H1 (cell line): ENCODE results near the gene PINK1. TPM values are rescaled to one million over a fixed set of nuclear protein-coding genes. Genes with fewer than 3 reads are reported as not detected.

Experiments
- CTCF ChIA-PET: fragments of 300-600 bp; sonication (Branson Sonifier 250); formaldehyde crosslinking; loops from one replicate; lab custom pipeline; 2021; ENCODE audit not compliant: partially characterized antibody; lab: Charles Lee
- POLR2A ChIA-PET: fragments of 300-600 bp; sonication (Branson Sonifier 250); formaldehyde crosslinking; loops from one replicate; lab custom pipeline; 2021; ENCODE audit warnings: inconsistent platforms; ENCODE audit not compliant: partially characterized antibody; lab: Charles Lee
- DNase-seq, 2 experiments: peaks; one replicate each; pipeline versions ENCODE4 v3.0.0 to v3.0.0-alpha.2; 2010 to 2022; ENCODE audit warnings: low spot score in 2 of 2, low read depth in 1 of 2, mixed read lengths in 1 of 2
- FAIRE-seq: peaks from 2 replicates; lab custom pipeline; 2011; peaks lifted over from hg19 to GRCh38; lab: Jason Lieb, UNC
- H2AFZ ChIP-seq: 2 replicates; pipeline ENCODE4 v1.8.1; 2012; ENCODE audit warnings: low read length, inconsistent platforms
- H2AK5ac ChIP-seq: 2 replicates; pipeline ENCODE4 v1.6.1; 2013; ENCODE audit warnings: low read depth, low read length
- H2BK120ac ChIP-seq: replicated peaks from 2 replicates; pipeline ENCODE3; 2013; ENCODE audit warnings: low read depth, low read length, inconsistent platforms
- H2BK12ac ChIP-seq: 2 replicates; pipeline ENCODE4 v1.6.1; 2013; ENCODE audit warnings: low read depth, low read length
- H2BK15ac ChIP-seq: 2 replicates; pipeline ENCODE4 v1.6.1; 2013; ENCODE audit warnings: low read length
- H2BK20ac ChIP-seq: 2 replicates; pipeline ENCODE4 v1.6.1; 2013; ENCODE audit warnings: low read length
- H2BK5ac ChIP-seq: 2 replicates; pipeline ENCODE4 v1.6.1; 2013; ENCODE audit warnings: low read depth, low read length
- H3K14ac ChIP-seq: 2 replicates; pipeline ENCODE4 v1.6.1; 2013; ENCODE audit warnings: inconsistent platforms; ENCODE audit not compliant: insufficient read length
- H3K18ac ChIP-seq: 2 replicates; pipeline ENCODE4 v1.6.1; 2013; ENCODE audit warnings: low read length; ENCODE audit errors: extremely low read depth
- H3K23ac ChIP-seq: 2 replicates; pipeline ENCODE4 v1.6.1; 2013; ENCODE audit warnings: inconsistent platforms; ENCODE audit not compliant: insufficient read length
- H3K23me2 ChIP-seq: 2 replicates; pipeline ENCODE4 v1.6.1; 2013; ENCODE audit warnings: low read depth, low read length
- H3K27ac ChIP-seq: 2 replicates; pipeline ENCODE4 v1.6.1; 2011; ENCODE audit warnings: low read depth, low read length, inconsistent platforms
- H3K27me3 ChIP-seq, 4 experiments: replicated peaks in 1 of 4; 1 replicate in 1 of 4; 2 replicates in 3 of 4; pipeline versions ENCODE4 v1.6.1 to v1.8.1; 2011 to 2013; ENCODE audit warnings: low read length in 3 of 4, mild to moderate bottlenecking in 3 of 4, inconsistent platforms in 2 of 4, mixed read lengths in 2 of 4, moderate library complexity in 1 of 4; ENCODE audit not compliant: control insufficient read depth in 3 of 4, insufficient read depth in 3 of 4; ENCODE audit errors: extremely low read depth in 1 of 4
- H3K36me3 ChIP-seq, 4 experiments: 2 replicates each; pipeline versions ENCODE4 v1.6.1 to v1.8.1; 2011 to 2013; ENCODE audit warnings: mild to moderate bottlenecking in 4 of 4, low read length in 3 of 4, moderate library complexity in 2 of 4, control low read depth in 1 of 4, inconsistent platforms in 1 of 4; ENCODE audit not compliant: insufficient read depth in 4 of 4, control insufficient read depth in 2 of 4
- H3K4ac ChIP-seq: replicated peaks from 2 replicates; pipeline ENCODE3; 2013; ENCODE audit warnings: low read length, low read depth, mixed read lengths, inconsistent platforms; ENCODE audit not compliant: insufficient read length
- H3K4me1 ChIP-seq, 4 experiments: replicated peaks in 1 of 4; 1 replicate in 1 of 4; 2 replicates in 3 of 4; pipeline versions ENCODE4 v1.6.1 to v1.8.1; 2011 to 2013; ENCODE audit warnings: low read length in 3 of 4, inconsistent platforms in 2 of 4, mixed read lengths in 1 of 4; ENCODE audit not compliant: insufficient read depth in 4 of 4, control insufficient read depth in 3 of 4
- H3K4me2 ChIP-seq, 2 experiments: 2 replicates each; pipeline versions ENCODE4 v1.6.1 to v1.8.1; 2011 to 2013; ENCODE audit warnings: low read depth in 2 of 2, low read length in 2 of 2, control low read depth in 1 of 2, inconsistent platforms in 1 of 2, mild to moderate bottlenecking in 1 of 2; ENCODE audit not compliant: insufficient read depth in 1 of 2
- H3K4me3 ChIP-seq, 4 experiments: fragments of 200-600, 300-600 bp in 1 of 4; sonication (generic), shearing (Covaris generic), sonication (Bioruptor Twin) in 1 of 4; 2 replicates each; pipeline versions ENCODE4 v1.5.1 to v1.8.1; 2011 to 2016; ENCODE audit warnings: low read length in 4 of 4, low read depth in 3 of 4, control low read depth in 2 of 4, inconsistent platforms in 2 of 4, mild to moderate bottlenecking in 2 of 4, mixed read lengths in 1 of 4, moderate library complexity in 1 of 4; ENCODE audit not compliant: insufficient read depth in 2 of 4; ENCODE audit errors: extremely low read depth in 1 of 4
- H3K56ac ChIP-seq: replicated peaks from 2 replicates; pipeline ENCODE3; 2013; ENCODE audit warnings: low read depth, mild to moderate bottlenecking, mixed read lengths, low read length, inconsistent platforms; ENCODE audit not compliant: insufficient read length
- H3K79me1 ChIP-seq: 2 replicates; pipeline ENCODE4 v1.6.1; 2013; ENCODE audit warnings: low read depth, low read length, control low read depth
- H3K79me2 ChIP-seq, 2 experiments: 2 replicates each; pipeline versions ENCODE4 v1.6.1 to v1.8.1; 2012 to 2013; ENCODE audit warnings: low read length in 2 of 2, mild to moderate bottlenecking in 2 of 2, inconsistent platforms in 1 of 2; ENCODE audit not compliant: insufficient read depth in 2 of 2, control insufficient read depth in 1 of 2
- H3K9ac ChIP-seq, 4 experiments: replicated peaks in 1 of 4; 1 replicate in 1 of 4; 2 replicates in 3 of 4; pipeline versions ENCODE4 v1.6.1 to v1.8.1; 2011 to 2013; ENCODE audit warnings: low read depth in 3 of 4, low read length in 3 of 4, control low read depth in 2 of 4, mild to moderate bottlenecking in 2 of 4, moderate library complexity in 2 of 4, inconsistent platforms in 1 of 4; ENCODE audit errors: extremely low read depth in 1 of 4
- H3K9me3 ChIP-seq, 2 experiments: 2 replicates each; pipeline versions ENCODE4 v1.6.1 to v1.8.1; 2012 to 2013; ENCODE audit warnings: mild to moderate bottlenecking in 2 of 2, moderate library complexity in 2 of 2, control low read depth in 1 of 2, inconsistent platforms in 1 of 2, low read depth in 1 of 2, low read length in 1 of 2, mixed read lengths in 1 of 2; ENCODE audit not compliant: insufficient read depth in 2 of 2
- H4K20me1 ChIP-seq, 2 experiments: replicated peaks in 1 of 2; 2 replicates each; pipeline versions ENCODE3 to v1.8.1; 2011 to 2013; ENCODE audit warnings: inconsistent platforms in 2 of 2, low read length in 2 of 2, mild to moderate bottlenecking in 1 of 2; ENCODE audit not compliant: insufficient read depth in 2 of 2, control insufficient read depth in 1 of 2
- H4K5ac ChIP-seq: 2 replicates; pipeline ENCODE4 v1.6.1; 2013; ENCODE audit warnings: low read length, low read depth, mixed read lengths, inconsistent platforms; ENCODE audit not compliant: insufficient read length
- H4K8ac ChIP-seq: 2 replicates; pipeline ENCODE4 v1.8.0; 2013; ENCODE audit warnings: mild to moderate bottlenecking, moderate library complexity, low read length, inconsistent platforms; ENCODE audit not compliant: insufficient read depth; ENCODE audit errors: extremely low read depth
- H4K91ac ChIP-seq: replicated peaks from 2 replicates; pipeline ENCODE3; 2013; ENCODE audit warnings: low read length, mixed read lengths, inconsistent platforms; ENCODE audit not compliant: insufficient read length
- CEBPB ChIP-seq: IDR thresholded peaks from 2 replicates; pipeline ENCODE4 v1.6.1; 2012; ENCODE audit warnings: low read depth, low read length
- CTCF ChIP-seq, 3 experiments: IDR thresholded peaks; 1 replicate in 2 of 3; 2 replicates in 1 of 3; pipeline versions ENCODE4 v1.5.1 to v1.6.1; 2011; ENCODE audit warnings: low read length in 3 of 3, mild to moderate bottlenecking in 3 of 3, inconsistent platforms in 2 of 3, low read depth in 1 of 3, moderate library complexity in 1 of 3; ENCODE audit not compliant: insufficient read depth in 1 of 3; ENCODE audit errors: control extremely low read depth in 1 of 3
- HDAC2 ChIP-seq, 2 experiments: fragments of 300-600 bp in 1 of 2; sonication (generic) in 1 of 2; IDR thresholded peaks; 2 replicates each; pipeline ENCODE4 v1.6.1; 2011 to 2012; ENCODE audit warnings: low read depth in 2 of 2, low read length in 2 of 2, mild to moderate bottlenecking in 2 of 2, moderate library complexity in 2 of 2, borderline replicate concordance in 1 of 2, inconsistent platforms in 1 of 2
- RAD21 ChIP-seq, 2 experiments: IDR thresholded peaks in 1 of 2; conservative IDR thresholded peaks in 1 of 2; 2 replicates each; pipeline ENCODE4 v1.6.1; 2011; ENCODE audit warnings: low read depth in 2 of 2, low read length in 2 of 2, improper control_type of control experiment in 1 of 2, inconsistent platforms in 1 of 2, mild to moderate bottlenecking in 1 of 2, moderate library complexity in 1 of 2
- WGBS, 2 experiments: shearing (Covaris generic) in 1 of 2; methylation state at CpG; one replicate each; pipeline versions ENCODE4 v1.1.6 to v1.1.7; 2013 to 2015; ENCODE audit warnings: low lambda C conversion rate in 2 of 2, mixed read lengths in 2 of 2, inconsistent platforms in 1 of 2, low coverage in 1 of 2, missing lambda C conversion rate in 1 of 2; ENCODE audit not compliant: insufficient replicate concordance in 2 of 2, insufficient coverage in 1 of 2, insufficient read length in 1 of 2; ENCODE audit errors: extremely low coverage in 1 of 2, missing lambda C conversion rate in 1 of 2; 5-methylcytosine and 5-hydroxymethylcytosine counted together
- polyA plus RNA-seq, 7 experiments: library from polyadenylated mRNA; depleted of rRNA in 3 of 7; stranded (reverse) in 5 of 7; unstranded in 2 of 7; fragments of >200 nt in 5 of 7; fragments of 200-250 nt in 2 of 7; gene quantifications; 1 replicate in 5 of 7; 2 replicates in 1 of 7; 4 replicates in 1 of 7; pipeline versions ENCODE4 v1.2.1 to v1.2.3, GENCODE V29; 2011 to 2013; ENCODE audit warnings: missing spikeins in 2 of 7, mixed read lengths in 2 of 7
- total RNA-seq: library from RNA; stranded (reverse); fragmentation: NEBNext Ultra II Directional; extraction: Animal tissue kit (Norgen Biotek cat#: 25700); gene quantifications from 2 replicates; pipeline ENCODE4 v1.2.1, GENCODE V29; 2021

PINK1 gene
- total and polyA plus RNA-seq, 2 of the 8 experiments (the other 6 are each of a cell fraction or from before 2014, with no cell fraction given) = 16.1 to 19.3 TPM

GRCh38 chr1:20640183-20640597, 6.9 kb downstream of the PINK1 start:
- Histone ChIP-seq H2AFZ (no peak overlapping the region), H4K8ac (no peak overlapping the region), H3K56ac (no peak overlapping the region), H2AK5ac (no peak overlapping the region), H3K4me2 (no peak overlapping the region), H3K9me3 (no peaks in the 10 kb centered on the region), H3K23ac (no peak overlapping the region), H2BK12ac (no peak overlapping the region), H4K5ac (no peak overlapping the region), H3K27ac (no peak overlapping the region), H2BK120ac (no peak overlapping the region), H3K4me3 (no peak overlapping the region), H3K79me1 (no peaks in the 10 kb centered on the region), H3K27me3 (no peaks in the 10 kb centered on the region), H4K91ac (no peak overlapping the region), H3K79me2 (no peaks in the 10 kb centered on the region), H2BK5ac (no peak overlapping the region)
- CTCF ChIA-PET = interaction anchor here (0.7 to 8.2 kb wide), 23 partner anchors 8 to 126 kb away, joined by 3 to 85 read pairs (median 4); partner anchors contain the start of gene PINK1
- FAIRE-seq = peak; percentile 63
- POLR2A ChIA-PET = interaction anchor here (2.0 kb wide), 1 partner anchor 10 kb away, joined by 11 read pairs; no protein-coding TSS in a partner anchor
- TF ChIP-seq CTCF (IDR thresholded peaks at IDR 0.05; ENCODE audit: control extremely low read depth in 1 of 3, insufficient read depth in 1 of 3, low read depth in 1 of 3, low read length in 3 of 3) = peak; percentile 14 to 78 (median 77)
- TF ChIP-seq CEBPB = peak; percentile 56; the same call in 1 of the 2 replicates
- TF ChIP-seq RAD21 (IDR thresholded peaks at IDR 0.05 in 1 of 2, conservative IDR thresholded peaks at IDR 0.05 in 1 of 2; ENCODE audit: low read depth in 2 of 2, low read length in 2 of 2) = peak; percentile 86 to 87
- TF ChIP-seq HDAC2 (IDR thresholded peaks at IDR 0.05; ENCODE audit: borderline replicate concordance in 1 of 2, low read depth in 2 of 2, low read length in 2 of 2) = no peak
- TF ChIP-seq, all 59 proteins: peak for 3
- H4K20me1 ChIP-seq = peaks cover 1 to 3% of the 10 kb centered on the region in 2 experiments
- no peak overlapping the region for H3K9ac ChIP-seq
- H3K4ac ChIP-seq = peak overlapping the region; percentile 42
- DNase-seq = peak in 1 of 2 experiments; percentile 72
- 25% methylated on average over 6 of the region's 6 CpGs; no CpG with 5 or more reads in 1 of the 2 experiments for WGBS, 2 experiments
- no peak overlapping the region for H3K14ac ChIP-seq
- no peak overlapping the region for H3K18ac ChIP-seq
- peaks cover 0 to 4% (median 0%) of the 10 kb centered on the region in 4 experiments; a peak in 3 of 8 replicates for H3K36me3 ChIP-seq
- H3K23me2 ChIP-seq = no peaks in the 10 kb centered on the region
- H2BK15ac ChIP-seq = no peak overlapping the region
- no peak overlapping the region for H2BK20ac ChIP-seq
- peaks cover 0 to 5% (median 3%) of the 10 kb centered on the region in 4 experiments; a peak in 3 of 7 replicates for H3K4me1 ChIP-seq
